Mesothelial cell of epicardium (in vitro differentiated cells): Measurements from ENCODE around the gene CFAP299. TPM values are rescaled to one million over a fixed set of nuclear protein-coding genes. Genes with fewer than 3 reads are reported as not detected.

ENCODE experiments used
- DNase-seq, 2 experiments: peaks; one replicate each; pipeline ENCODE4 v3.0.0; 2021; ENCODE audit warnings: low spot score in 2 of 2; ENCODE audit not compliant: unreplicated experiment in 2 of 2
- H3K27ac Mint-ChIP-seq: 2 replicates; pipeline ENCODE4 v1.8.0; 2021; ENCODE audit warnings: mixed read lengths
- H3K27me3 Mint-ChIP-seq: 2 replicates; pipeline ENCODE4 v1.8.0; 2021; ENCODE audit warnings: low read depth, mixed read lengths
- H3K36me3 Mint-ChIP-seq: 2 replicates; pipeline ENCODE4 v1.8.0; 2021; ENCODE audit warnings: mixed read lengths
- H3K4me1 Mint-ChIP-seq: 2 replicates; pipeline ENCODE4 v1.8.0; 2021; ENCODE audit warnings: mixed read lengths
- H3K4me3 Mint-ChIP-seq: 2 replicates; pipeline ENCODE4 v1.8.0; 2021; ENCODE audit warnings: mild to moderate bottlenecking, moderate library complexity, mixed read lengths
- H3K9me3 Mint-ChIP-seq: 2 replicates; pipeline ENCODE4 v1.8.0; 2021; ENCODE audit warnings: mixed read lengths
- CTCF ChIP-seq: fragments of 200-600 bp; sonication (generic); IDR thresholded peaks from one replicate; pipeline ENCODE4 v1.5.0; 2021; ENCODE audit warnings: antibody characterized with exemption; ENCODE audit not compliant: unreplicated experiment
- total RNA-seq: library from RNA; stranded (reverse); gene quantifications from 3 replicates; pipeline ENCODE4 v1.2.1, GENCODE V29; 2021

Gene CFAP299
- total RNA-seq, 1 donor from 2014 or later = 0.22 TPM

GRCh38 chr4:80705311-80705710 lies 369.8 kb downstream of the CFAP299 start:
- Mint-ChIP-seq H3K27ac (no peak overlapping the region), H3K36me3 (no peaks in the 10 kb centered on the region), H3K4me1 (peaks cover 35% of the 10 kb centered on the region), H3K27me3 (no peaks in the 10 kb centered on the region), H3K4me3 (no peak overlapping the region), H3K9me3 (no peaks in the 10 kb centered on the region)
- no peak for DNase-seq
- TF ChIP-seq CTCF = no peak

GRCh38 chr4:80709082-80709869 lies 373.7 kb downstream of the CFAP299 start:
- Mint-ChIP-seq H3K4me3 (no peak overlapping the region), H3K27me3 (no peaks in the 10 kb centered on the region), H3K4me1 (peaks cover 16% of the 10 kb centered on the region), H3K36me3 (no peaks in the 10 kb centered on the region), H3K27ac (no peak overlapping the region), H3K9me3 (no peaks in the 10 kb centered on the region)
- DNase-seq = no peak
- no peak for TF ChIP-seq CTCF

- Mint-ChIP-seq H3K4me3 (no peak overlapping the region), H3K9me3 (no peaks in the 10 kb centered on the region), H3K27ac (no peak overlapping the region)
Measured at GRCh38 chr4:80710748-80711451, 375.4 kb downstream of the CFAP299 start.

GRCh38 chr4:80711956-80712355 lies 376.4 kb downstream of the CFAP299 start:
- Mint-ChIP-seq H3K27me3 (no peaks in the 10 kb centered on the region), H3K36me3 (no peaks in the 10 kb centered on the region), H3K9me3 (no peaks in the 10 kb centered on the region), H3K4me1 (peaks cover 8% of the 10 kb centered on the region), H3K4me3 (no peak overlapping the region), H3K27ac (no peak overlapping the region)
- no peak for DNase-seq
- no peak for TF ChIP-seq CTCF

More at GRCh38 chr4:80710748-80711451, 375.4 kb downstream of the CFAP299 start:
- DNase-seq = no peak
- Mint-ChIP-seq H3K4me1 (peaks cover 8% of the 10 kb centered on the region), H3K36me3 (no peaks in the 10 kb centered on the region), H3K27me3 (no peaks in the 10 kb centered on the region)
- no peak for TF ChIP-seq CTCF

GRCh38 chr4:80713409-80713808 lies 377.9 kb downstream of the CFAP299 start:
- no peak for DNase-seq
- no peak for TF ChIP-seq CTCF
- H3K27ac Mint-ChIP-seq = no peak overlapping the region
- H3K4me1 Mint-ChIP-seq = peaks cover 6% of the 10 kb centered on the region
- H3K27me3 Mint-ChIP-seq = no peaks in the 10 kb centered on the region
- no peaks in the 10 kb centered on the region for H3K36me3 Mint-ChIP-seq
- H3K9me3 Mint-ChIP-seq = peaks cover 6% of the 10 kb centered on the region
- no peak overlapping the region for H3K4me3 Mint-ChIP-seq
